GM23338 (cell line): ENCODE results near the gene APP. TPM values are rescaled to one million over a fixed set of nuclear protein-coding genes. Genes with fewer than 3 reads are reported as not detected.

Source experiments
- ATAC-seq: fragments of 200-7000 bp; cut with Tn5 transposase; 3 replicates; pipeline ENCODE4 v1.9.1; 2020
- DNase-seq: peaks from one replicate; pipeline ENCODE4 v3.0.0-alpha.2; 2015; ENCODE audit warnings: low spot score
- H2AFZ ChIP-seq: fragments of 200-600 bp; sonication (generic); 2 replicates; pipeline ENCODE4 v1.8.0; 2016; ENCODE audit warnings: antibody characterized with exemption, mild to moderate bottlenecking, moderate library complexity
- H3F3A ChIP-seq: fragments of 200-600 bp; sonication (generic); replicated peaks from 2 replicates; pipeline ENCODE4 v1.8.0; 2017; ENCODE audit warnings: antibody characterized with exemption, mixed run types, low read depth
- H3K27ac ChIP-seq: fragments of 200-600 bp; sonication (generic); 2 replicates; pipeline ENCODE4 v1.6.1; 2016; ENCODE audit warnings: low read depth
- H3K27me3 ChIP-seq: fragments of 200-600 bp; sonication (generic); 2 replicates; pipeline ENCODE4 v1.8.0; 2016; ENCODE audit warnings: mild to moderate bottlenecking, mixed run types, moderate library complexity; ENCODE audit not compliant: insufficient read depth
- H3K36me3 ChIP-seq: fragments of 200-600 bp; sonication (generic); 2 replicates; pipeline ENCODE4 v1.8.0; 2016; ENCODE audit warnings: mild to moderate bottlenecking; ENCODE audit not compliant: insufficient read depth
- H3K4me1 ChIP-seq: fragments of 200-600 bp; sonication (generic); 2 replicates; pipeline ENCODE4 v1.8.0; 2016; ENCODE audit warnings: mild to moderate bottlenecking, moderate library complexity; ENCODE audit not compliant: insufficient read depth
- H3K4me2 ChIP-seq: fragments of 200-600 bp; sonication (generic); 2 replicates; pipeline ENCODE4 v1.7.1; 2017; ENCODE audit warnings: mixed run types
- H3K4me3 ChIP-seq: fragments of 200-600 bp; sonication (generic); 2 replicates; pipeline ENCODE4 v1.6.1; 2016; ENCODE audit warnings: mixed run types
- H3K79me2 ChIP-seq: fragments of 200-600 bp; sonication (generic); replicated peaks from 2 replicates; pipeline ENCODE4 v1.8.0; 2017; ENCODE audit warnings: mild to moderate bottlenecking; ENCODE audit not compliant: insufficient read depth
- H3K9me2 ChIP-seq: fragments of 200-600 bp; sonication (generic); 2 replicates; pipeline ENCODE4 v1.8.0; 2017; ENCODE audit not compliant: insufficient read depth
- H4K20me1 ChIP-seq: fragments of 200-600 bp; sonication (generic); replicated peaks from 2 replicates; pipeline ENCODE4 v1.8.0; 2017; ENCODE audit warnings: mild to moderate bottlenecking; ENCODE audit not compliant: insufficient read depth
- H3K27ac Mint-ChIP-seq: 2 replicates; pipeline ENCODE4 v1.8.0; 2020; ENCODE audit warnings: inconsistent platforms, mild to moderate bottlenecking, moderate library complexity, mixed read lengths
- H3K27me3 Mint-ChIP-seq: 3 replicates; pipeline ENCODE4 v1.8.0; 2022; ENCODE audit warnings: low read depth, mild to moderate bottlenecking, moderate library complexity, mixed read lengths, inconsistent platforms; ENCODE audit not compliant: insufficient read depth, poor library complexity
- H3K36me3 Mint-ChIP-seq: 3 replicates; pipeline ENCODE4 v1.8.0; 2021; ENCODE audit warnings: low read depth, mild to moderate bottlenecking, inconsistent platforms, moderate library complexity, mixed read lengths
- H3K4me1 Mint-ChIP-seq: 3 replicates; pipeline ENCODE4 v1.8.0; 2020; ENCODE audit warnings: mild to moderate bottlenecking, inconsistent platforms, mixed read lengths
- H3K4me3 Mint-ChIP-seq: 3 replicates; pipeline ENCODE4 v1.8.0; 2021; ENCODE audit warnings: moderate library complexity, mild to moderate bottlenecking, inconsistent platforms, mixed read lengths
- H3K9me3 Mint-ChIP-seq: 3 replicates; pipeline ENCODE4 v1.8.0; 2020; ENCODE audit warnings: moderate library complexity, mild to moderate bottlenecking, inconsistent platforms, mixed read lengths
- CREB1 ChIP-seq: fragments of 250-450 bp; sonication (Bioruptor Pico); IDR thresholded peaks from 2 replicates; pipeline ENCODE4 v1.5.0; 2020; ENCODE audit warnings: low read depth, mild to moderate bottlenecking, moderate library complexity
- ETS1 ChIP-seq: IDR thresholded peaks from 2 replicates; pipeline ENCODE4 v1.6.1; 2016; ENCODE audit warnings: antibody characterized with exemption
- EZH2 ChIP-seq: fragments of 200-600 bp; sonication (generic); IDR thresholded peaks from one replicate; pipeline ENCODE4 v1.8.0; 2017; ENCODE audit warnings: antibody characterized with exemption, mild to moderate bottlenecking, low read depth; ENCODE audit not compliant: unreplicated experiment
- JUNB ChIP-seq: IDR thresholded peaks from one replicate; pipeline ENCODE4 v1.6.1; 2016; ENCODE audit warnings: antibody characterized with exemption; ENCODE audit not compliant: unreplicated experiment
- NANOG ChIP-seq: IDR thresholded peaks from 2 replicates; pipeline ENCODE4 v1.6.1; 2016; ENCODE audit warnings: antibody characterized with exemption, borderline replicate concordance
- POLR2AphosphoS5 ChIP-seq: IDR thresholded peaks from 2 replicates; pipeline ENCODE4 v1.6.1; 2016; ENCODE audit warnings: antibody characterized with exemption, low read depth
- ZNF331 ChIP-seq: fragments of 250-450 bp; sonication (Bioruptor Pico); IDR thresholded peaks from 2 replicates; pipeline ENCODE4 v1.5.0; 2020; ENCODE audit warnings: low read depth, mild to moderate bottlenecking, moderate library complexity
- ZNF462 ChIP-seq: fragments of 250-450 bp; sonication (Bioruptor Pico); IDR thresholded peaks from 2 replicates; pipeline ENCODE4 v1.5.0; 2020; ENCODE audit warnings: mild to moderate bottlenecking, moderate library complexity
- polyA plus RNA-seq: library from polyadenylated mRNA; unstranded; fragments of >200 nt; fragmentation: Nextera tagmentation; extraction: Ambion mirVana; gene quantifications from 2 replicates; pipeline ENCODE4 v1.2.1, GENCODE V29; 2016
- total RNA-seq: library from RNA; depleted of rRNA; stranded (reverse); fragments of >200 nt; shearing (Covaris generic); gene quantifications from 2 replicates; pipeline ENCODE4 v1.2.3, GENCODE V29; 2014

APP gene
- total and polyA plus RNA-seq, 2 experiments from 2014 or later: 69.4 to 444 TPM

GRCh38 chr21:26020510-26020909, 150.1 kb downstream of the APP start:
- H3K4me3 ChIP-seq: no peak overlapping the region
- H3K4me2 ChIP-seq: no peak overlapping the region
- DNase-seq (no peak), ATAC-seq (no peak)
- H3K79me2 ChIP-seq: peaks cover 70% of the 10 kb centered on the region
- peaks cover 28% of the 10 kb centered on the region for H3K36me3 Mint-ChIP-seq
- H3K27me3 Mint-ChIP-seq: peaks cover 12% of the 10 kb centered on the region
- no peaks in the 10 kb centered on the region for H3K9me3 Mint-ChIP-seq
- peaks cover 18% of the 10 kb centered on the region for H3K4me1 ChIP-seq
- H3F3A ChIP-seq: no peaks in the 10 kb centered on the region
- no peak overlapping the region for H3K27ac Mint-ChIP-seq
- H3K4me3 Mint-ChIP-seq: no peak overlapping the region
- H3K27me3 ChIP-seq: no peaks in the 10 kb centered on the region
- no peak overlapping the region for H2AFZ ChIP-seq
- H3K36me3 ChIP-seq: peaks cover 12% of the 10 kb centered on the region
- H3K27ac ChIP-seq: no peak overlapping the region
- H3K4me1 Mint-ChIP-seq: peaks cover 26% of the 10 kb centered on the region
- H4K20me1 ChIP-seq: peaks cover 9% of the 10 kb centered on the region
- no peaks in the 10 kb centered on the region for H3K9me2 ChIP-seq
- TF ChIP-seq ZNF331 (CRISPR knock-in tag) (no peak), EZH2 (no peak), ZNF462 (CRISPR knock-in tag) (no peak), NANOG (no peak), JUNB (no peak), ETS1 (no peak), CREB1 (no peak), POLR2AphosphoS5 (no peak)
